Lung (tissue), 12 donors: ENCODE measurements around the gene PTPRH. TPM values are rescaled to one million over a fixed set of nuclear protein-coding genes. Genes with fewer than 3 reads are reported as not detected.

Experiments
- ATAC-seq: fragments of 200-7000 bp; cut with Tn5 transposase; one replicate; pipeline ENCODE4 v1.9.1; 2020; ENCODE audit warnings: moderate number of reproducible peaks; ENCODE audit not compliant: insufficient read depth, low FRiP score
- DNase-seq, 3 donors: peaks; one replicate each; pipeline ENCODE4 v3.0.0-alpha.2; 2013 to 2017
- H3K27ac ChIP-seq, 2 donors: one replicate each; pipeline ENCODE4 v1.5.1; 2013; ENCODE audit warnings: mild to moderate bottlenecking in 2 of 2, moderate library complexity in 2 of 2, control low read depth in 1 of 2, inconsistent platforms in 1 of 2, low read depth in 1 of 2, low read length in 1 of 2
- H3K27me3 ChIP-seq, 3 donors: one replicate each; pipeline ENCODE4 v1.5.1; 2013; ENCODE audit warnings: low read length in 2 of 3; ENCODE audit not compliant: control insufficient read depth in 3 of 3, insufficient read depth in 3 of 3
- H3K36me3 ChIP-seq, 4 donors: one replicate each; pipeline ENCODE4 v1.5.1; 2013; ENCODE audit warnings: low read length in 4 of 4, mild to moderate bottlenecking in 1 of 4, moderate library complexity in 1 of 4; ENCODE audit not compliant: control insufficient read depth in 4 of 4, insufficient read depth in 4 of 4
- H3K4me1 ChIP-seq, 5 donors: one replicate each; pipeline ENCODE4 v1.5.1; 2013; ENCODE audit warnings: low read length in 5 of 5, mild to moderate bottlenecking in 2 of 5, moderate library complexity in 1 of 5; ENCODE audit not compliant: control insufficient read depth in 5 of 5, insufficient read depth in 5 of 5
- H3K4me3 ChIP-seq: one replicate; pipeline ENCODE4 v1.5.1; 2013; ENCODE audit warnings: mild to moderate bottlenecking, control low read depth, moderate library complexity
- H3K9ac ChIP-seq, 2 donors: one replicate each; pipeline ENCODE4 v1.5.1; 2013; ENCODE audit warnings: low read length in 2 of 2, control low read depth in 1 of 2; ENCODE audit not compliant: insufficient read depth in 1 of 2
- H3K9me3 ChIP-seq, 4 donors: one replicate each; pipeline ENCODE4 v1.5.1; 2013; ENCODE audit warnings: low read length in 3 of 4, mild to moderate bottlenecking in 1 of 4, moderate library complexity in 1 of 4; ENCODE audit not compliant: control insufficient read depth in 4 of 4, insufficient read depth in 3 of 4
- CTCF ChIP-seq: IDR thresholded peaks from 2 replicates; pipeline ENCODE4 v1.5.1; 2012; ENCODE audit warnings: mild to moderate bottlenecking; ENCODE audit errors: control extremely low read depth, extremely low read depth
- WGBS, 2 donors: extraction: QIAGEN DNeasy Blood & Tissue Kit; methylation state at CpG; one replicate each; pipeline ENCODE4 v1.1.7; 2013; 5-methylcytosine and 5-hydroxymethylcytosine counted together
- polyA plus RNA-seq, 2 donors: library from polyadenylated mRNA; stranded (reverse); fragments of 200-250 nt; gene quantifications; one replicate each; pipeline ENCODE4 v1.2.1, GENCODE V29; 2013
- total RNA-seq, 2 donors: library from RNA; depleted of rRNA in 1 of 2; stranded (reverse); fragments of >200 nt in 1 of 2; gene quantifications; one replicate each; pipeline ENCODE4 v1.2.1, GENCODE V29; 2014 to 2021
- donor health status: control.
- donor health status: control.
- donor health status: Bipolar disorder and iron deficiency.
- donor health status: healthy.
- donor health status: DM: yes; HTN: yes; CAD: no.

PTPRH gene
- total and polyA plus RNA-seq, 4 donors, result 0.22 to 1.3 (median 0.51) TPM

GRCh38 chr19:55257461-55258420 is 48.4 kb upstream of the PTPRH start:
- no peak for DNase-seq
- 1 to 2% methylated on average over 47 to 51 of the region's 51 CpGs for WGBS, 2 donors
- Histone ChIP-seq H3K4me3 (peak overlapping the region; percentile 96), H3K4me1 (peaks cover 9 to 39% (median 15%) of the 10 kb centered on the region in 5 donors), H3K27me3 (no peaks in the 10 kb centered on the region), H3K9me3 (no peaks in the 10 kb centered on the region), H3K9ac (peak overlapping the region; percentile 37 to 53), H3K36me3 (peaks cover 0 to 6% (median 1%) of the 10 kb centered on the region in 4 donors), H3K27ac (peak overlapping the region; percentile 17 to 86)
- TF ChIP-seq CTCF, result no peak
- no peak for ATAC-seq

GRCh38 chr19:55256562-55257460 is 47.5 kb upstream of the PTPRH start:
- Histone ChIP-seq H3K4me3 (peak overlapping the region; percentile 96), H3K9ac (peak overlapping the region in 1 of 2 donors; percentile 46), H3K36me3 (peaks cover 0 to 6% (median 2%) of the 10 kb centered on the region in 4 donors), H3K27me3 (no peaks in the 10 kb centered on the region), H3K27ac (no peak overlapping the region), H3K4me1 (peaks cover 9 to 39% (median 15%) of the 10 kb centered on the region in 5 donors), H3K9me3 (no peaks in the 10 kb centered on the region)
- ATAC-seq (no peak), DNase-seq (no peak)
- TF ChIP-seq CTCF, result no peak
- 34 to 43% methylated on average over 22 of the region's 22 CpGs for WGBS, 2 donors

- peak overlapping the region in 1 of 2 donors; percentile 51 for H3K27ac ChIP-seq
- ATAC-seq (no peak), DNase-seq (no peak)
- WGBS, 2 donors, result 35 to 49% methylated on average over 17 of the region's 17 CpGs
- no peaks in the 10 kb centered on the region for H3K9me3 ChIP-seq
- H3K9ac ChIP-seq, result no peak overlapping the region
- H3K27me3 ChIP-seq, result no peaks in the 10 kb centered on the region
- no peak for TF ChIP-seq CTCF
- no peak overlapping the region for H3K4me3 ChIP-seq
- peaks cover 0 to 11% (median 3%) of the 10 kb centered on the region in 4 donors for H3K36me3 ChIP-seq
- H3K4me1 ChIP-seq, result peaks cover 9 to 39% (median 15%) of the 10 kb centered on the region in 5 donors
Observed at GRCh38 chr19:55255618-55256423, 46.5 kb upstream of the PTPRH start.
